Mesendoderm (in vitro differentiated cells): ENCODE results near the gene RETREG3.
A peak's percentile ranks its signal among the peaks of the same experiment; 100 is the strongest.

ENCODE experiments used
- DNase-seq: peaks from one replicate; pipeline ENCODE4 v3.0.0; 2013
- H2AK5ac ChIP-seq: 2 replicates; pipeline ENCODE4 v1.6.1; 2013; ENCODE audit warnings: low read length, inconsistent platforms
- H2BK120ac ChIP-seq: 2 replicates; pipeline ENCODE4 v1.6.1; 2013; ENCODE audit warnings: low read depth, mild to moderate bottlenecking, low read length, moderate library complexity, mixed read lengths
- H2BK15ac ChIP-seq: replicated peaks from 2 replicates; pipeline ENCODE4 v1.6.1; 2013; ENCODE audit warnings: low read depth, mild to moderate bottlenecking, moderate library complexity
- H2BK5ac ChIP-seq: 2 replicates; pipeline ENCODE4 v1.6.1; 2013; ENCODE audit warnings: low read length, inconsistent platforms
- H3K18ac ChIP-seq: 2 replicates; pipeline ENCODE4 v1.6.1; 2013; ENCODE audit warnings: mild to moderate bottlenecking, low read length, mixed read lengths
- H3K23ac ChIP-seq: one replicate; pipeline ENCODE4 v1.6.1; 2013; ENCODE audit warnings: low read length
- H3K27ac ChIP-seq: 2 replicates; pipeline ENCODE4 v1.5.1; 2013; ENCODE audit warnings: low read depth, mild to moderate bottlenecking, inconsistent platforms, low read length, moderate library complexity
- H3K27me3 ChIP-seq: 2 replicates; pipeline ENCODE4 v1.6.1; 2013; ENCODE audit warnings: low read length, control low read depth, mild to moderate bottlenecking, inconsistent platforms; ENCODE audit not compliant: insufficient read depth, poor library complexity
- H3K36me3 ChIP-seq: 2 replicates; pipeline ENCODE4 v1.6.1; 2013; ENCODE audit warnings: low read length, inconsistent platforms; ENCODE audit not compliant: control insufficient read depth, insufficient read depth
- H3K4ac ChIP-seq: one replicate; pipeline ENCODE4 v1.6.1; 2013; ENCODE audit warnings: low read depth, mild to moderate bottlenecking, low read length, moderate library complexity
- H3K4me1 ChIP-seq: 2 replicates; pipeline ENCODE4 v1.6.1; 2013; ENCODE audit warnings: low read depth, low read length, inconsistent platforms; ENCODE audit not compliant: control insufficient read depth
- H3K4me2 ChIP-seq: 2 replicates; pipeline ENCODE4 v1.6.1; 2013; ENCODE audit warnings: low read length
- H3K4me3 ChIP-seq: 2 replicates; pipeline ENCODE4 v1.5.1; 2013; ENCODE audit warnings: mild to moderate bottlenecking, low read length
- H3K56ac ChIP-seq: one replicate; pipeline ENCODE4 v1.6.1; 2013; ENCODE audit warnings: low read length
- H3K79me1 ChIP-seq: 2 replicates; pipeline ENCODE4 v1.6.1; 2013; ENCODE audit warnings: low read length, inconsistent platforms
- H3K79me2 ChIP-seq: 2 replicates; pipeline ENCODE4 v1.6.1; 2013; ENCODE audit warnings: mild to moderate bottlenecking, low read length; ENCODE audit not compliant: control insufficient read depth, insufficient read depth
- H3K9ac ChIP-seq: 2 replicates; pipeline ENCODE4 v1.6.1; 2013; ENCODE audit warnings: low read length, inconsistent platforms
- H4K5ac ChIP-seq: one replicate; pipeline ENCODE4 v1.6.1; 2013; ENCODE audit warnings: low read length
- H4K8ac ChIP-seq: one replicate; pipeline ENCODE4 v1.6.1; 2013; ENCODE audit warnings: low read depth, mild to moderate bottlenecking, control low read depth, low read length, moderate library complexity
- WGBS: extraction: QIAGEN DNeasy Blood & Tissue Kit; methylation state at CpG from one replicate; pipeline ENCODE4 v1.1.7; 2013; ENCODE audit warnings: low lambda C conversion rate, missing lambda C conversion rate; ENCODE audit not compliant: insufficient coverage; ENCODE audit errors: extremely low coverage; 5-methylcytosine and 5-hydroxymethylcytosine counted together

RETREG3 gene

GRCh38 chr17:42530952-42531454 is 78.2 kb downstream of the RETREG3 start:
- Histone ChIP-seq H4K5ac (no peak overlapping the region), H3K4me3 (no peak overlapping the region), H3K9ac (no peak overlapping the region), H3K79me2 (no peaks in the 10 kb centered on the region), H2AK5ac (no peak overlapping the region), H3K56ac (peak overlapping the region; percentile 60), H3K4me2 (no peak overlapping the region), H2BK15ac (no peak overlapping the region), H3K4ac (no peak overlapping the region), H3K79me1 (no peaks in the 10 kb centered on the region), H3K23ac (no peak overlapping the region), H3K18ac (no peak overlapping the region), H4K8ac (no peak overlapping the region), H3K36me3 (no peaks in the 10 kb centered on the region), H2BK120ac (no peak overlapping the region), H2BK5ac (peak overlapping the region; percentile 2), H3K27me3 (no peaks in the 10 kb centered on the region), H3K27ac (peak overlapping the region; percentile 39), H3K4me1 (peaks cover 5% of the 10 kb centered on the region)
- WGBS: no CpG with 5 or more reads among the region's 2 CpGs
- DNase-seq: no peak
